OCI-LY3 (cell line): ENCODE data around the gene CACNA2D2.

Source experiments
- H2AFZ ChIP-seq: fragments of 200-600, 300-600 bp; shearing (Covaris generic); 2 replicates; pipeline ENCODE4 v1.6.0; 2014; ENCODE audit warnings: antibody characterized with exemption, low read depth, low read length
- H3K27ac ChIP-seq: fragments of 200-600, 300-600 bp; sonication (generic); 2 replicates; pipeline ENCODE4 v1.5.1; 2014; ENCODE audit warnings: mild to moderate bottlenecking, low read length, moderate library complexity, mixed read lengths
- H3K27me3 ChIP-seq: fragments of 200-600, 300-600 bp; sonication (generic); 2 replicates; pipeline ENCODE4 v1.6.1; 2014; ENCODE audit warnings: low read depth, low read length, mixed read lengths
- H3K36me3 ChIP-seq: fragments of 200-600, 300-600 bp; sonication (generic); replicated peaks from 2 replicates; pipeline ENCODE3; 2014; ENCODE audit warnings: low read depth, low read length, mixed read lengths
- H3K4me1 ChIP-seq: fragments of 300-600, 200-600 bp; sonication (generic); 2 replicates; pipeline ENCODE4 v1.6.1; 2014; ENCODE audit warnings: low read length, mixed read lengths
- H3K4me2 ChIP-seq: fragments of 200-600, 300-600 bp; sonication (generic); 2 replicates; pipeline ENCODE4 v1.6.1; 2014; ENCODE audit warnings: low read length, mixed read lengths
- H3K4me3 ChIP-seq: fragments of 300-600, 200-600 bp; sonication (generic); 2 replicates; pipeline ENCODE4 v1.5.1; 2014; ENCODE audit warnings: antibody characterized with exemption, mild to moderate bottlenecking, low read length, moderate library complexity
- H3K79me2 ChIP-seq: fragments of 300-600, 200-600 bp; shearing (Covaris generic); 2 replicates; pipeline ENCODE4 v1.6.1; 2014; ENCODE audit warnings: mild to moderate bottlenecking, low read length, mixed read lengths
- H3K9ac ChIP-seq: fragments of 300-600, 200-600 bp; shearing (Covaris generic); 2 replicates; pipeline ENCODE4 v1.6.0; 2014; ENCODE audit warnings: mild to moderate bottlenecking, low read length, moderate library complexity
- H3K9me3 ChIP-seq: fragments of 200-600, 300-600 bp; shearing (Covaris generic); 2 replicates; pipeline ENCODE4 v1.6.1; 2014; ENCODE audit warnings: low read length, mixed read lengths; ENCODE audit not compliant: insufficient read depth
- H4K20me1 ChIP-seq: fragments of 200-600, 300-600 bp; sonication (generic); 2 replicates; pipeline ENCODE4 v1.6.1; 2016; ENCODE audit warnings: low read length, mixed read lengths; ENCODE audit not compliant: insufficient read depth
- EZH2phosphoT487 ChIP-seq: fragments of 200-600 bp; shearing (Covaris generic); IDR thresholded peaks from 2 replicates; pipeline ENCODE4 v1.6.1; 2018; ENCODE audit warnings: antibody characterized with exemption, mixed run types, low read depth
- TF ChIP-seq, protein P1 (sequence below): fragments of 200-600, 300-600 bp; sonication (generic); IDR thresholded peaks from 2 replicates; pipeline ENCODE4 v1.5.1; 2014; ENCODE audit warnings: antibody characterized with exemption, low read length, low read depth

Gene CACNA2D2

DNA sequence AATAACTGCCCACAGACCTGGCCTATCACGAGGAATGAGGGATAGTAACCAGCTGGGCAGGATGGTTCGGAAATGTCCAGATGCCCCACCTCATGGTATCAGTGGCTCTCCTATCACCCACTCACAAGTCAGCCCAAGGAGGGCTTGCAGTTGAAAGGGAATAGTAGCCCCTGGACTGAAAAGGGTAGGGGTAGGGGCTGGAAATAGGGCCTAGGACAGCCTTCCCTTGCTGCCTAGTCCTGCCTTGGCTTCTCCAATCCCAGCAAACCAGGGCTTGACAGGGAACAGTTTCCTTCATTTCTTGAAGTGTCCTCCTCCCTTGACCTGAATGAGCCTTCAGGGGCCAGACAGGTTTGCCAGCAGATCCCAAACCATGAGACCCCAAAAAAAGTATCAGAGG lies 1.2 kb upstream of the CACNA2D2 start:
- H3K9me3 ChIP-seq, result no peaks in the 10 kb centered on the region
- no peak overlapping the region for H3K27ac ChIP-seq
- peaks cover 55% of the 10 kb centered on the region for H3K27me3 ChIP-seq
- no peaks in the 10 kb centered on the region for H3K36me3 ChIP-seq
- H4K20me1 ChIP-seq, result no peaks in the 10 kb centered on the region
- no peak overlapping the region for H3K9ac ChIP-seq
- H3K4me2 ChIP-seq, result no peak overlapping the region
- no peak overlapping the region for H3K4me3 ChIP-seq
- no peak overlapping the region for H2AFZ ChIP-seq
- peaks cover 4% of the 10 kb centered on the region; the same call in 1 of the 2 replicates for H3K4me1 ChIP-seq
- H3K79me2 ChIP-seq, result no peaks in the 10 kb centered on the region
- TF ChIP-seq EZH2phosphoT487, result no peak
- TF ChIP-seq, protein P1, sequence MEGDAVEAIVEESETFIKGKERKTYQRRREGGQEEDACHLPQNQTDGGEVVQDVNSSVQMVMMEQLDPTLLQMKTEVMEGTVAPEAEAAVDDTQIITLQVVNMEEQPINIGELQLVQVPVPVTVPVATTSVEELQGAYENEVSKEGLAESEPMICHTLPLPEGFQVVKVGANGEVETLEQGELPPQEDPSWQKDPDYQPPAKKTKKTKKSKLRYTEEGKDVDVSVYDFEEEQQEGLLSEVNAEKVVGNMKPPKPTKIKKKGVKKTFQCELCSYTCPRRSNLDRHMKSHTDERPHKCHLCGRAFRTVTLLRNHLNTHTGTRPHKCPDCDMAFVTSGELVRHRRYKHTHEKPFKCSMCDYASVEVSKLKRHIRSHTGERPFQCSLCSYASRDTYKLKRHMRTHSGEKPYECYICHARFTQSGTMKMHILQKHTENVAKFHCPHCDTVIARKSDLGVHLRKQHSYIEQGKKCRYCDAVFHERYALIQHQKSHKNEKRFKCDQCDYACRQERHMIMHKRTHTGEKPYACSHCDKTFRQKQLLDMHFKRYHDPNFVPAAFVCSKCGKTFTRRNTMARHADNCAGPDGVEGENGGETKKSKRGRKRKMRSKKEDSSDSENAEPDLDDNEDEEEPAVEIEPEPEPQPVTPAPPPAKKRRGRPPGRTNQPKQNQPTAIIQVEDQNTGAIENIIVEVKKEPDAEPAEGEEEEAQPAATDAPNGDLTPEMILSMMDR, result no peak

DNA sequence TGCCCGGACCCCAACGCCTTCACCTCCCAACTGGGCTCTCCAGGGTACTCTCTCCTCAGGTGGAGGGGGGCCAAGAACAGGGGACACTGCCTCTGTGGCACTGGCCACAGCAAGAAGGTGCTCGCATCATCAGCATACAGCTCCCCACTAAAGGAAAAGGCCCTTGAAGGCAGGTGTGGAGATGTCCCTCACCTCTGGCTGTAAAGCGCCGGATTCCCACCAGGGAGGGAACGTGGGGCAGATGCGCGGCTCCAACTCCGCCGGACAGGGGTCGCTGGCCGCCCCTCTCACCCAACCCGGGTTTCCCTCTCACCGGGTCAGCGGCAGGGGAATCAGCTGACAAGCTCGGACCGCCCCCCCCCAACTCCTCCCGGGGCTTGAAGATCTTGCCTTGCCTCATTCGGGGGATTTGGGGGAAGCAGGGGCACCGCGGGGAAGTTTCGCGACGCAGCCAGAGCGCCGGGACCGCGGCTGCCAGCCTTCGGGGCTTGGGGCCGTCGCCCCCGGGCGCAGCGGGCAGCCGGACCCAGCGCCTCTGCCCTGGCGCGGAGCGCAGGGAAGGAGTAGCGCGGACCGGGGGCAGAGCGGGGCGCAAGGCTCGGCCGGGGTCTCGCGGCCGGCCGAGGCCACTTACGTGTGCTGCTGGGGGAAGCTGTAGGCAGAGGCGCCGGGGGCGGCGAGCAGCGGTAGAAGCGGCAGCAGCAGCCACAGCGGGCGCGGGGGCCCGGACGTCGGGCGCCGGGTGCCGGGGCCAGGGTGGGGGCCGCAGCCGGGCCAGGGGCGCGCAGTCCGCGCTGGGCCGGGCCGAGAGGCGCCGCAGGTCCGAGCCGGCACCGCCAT lies 630 bp downstream of the CACNA2D2 start:
- H4K20me1 ChIP-seq, result no peaks in the 10 kb centered on the region; the same call in 1 of the 2 replicates
- H3K27ac ChIP-seq, result no peak overlapping the region

DNA sequence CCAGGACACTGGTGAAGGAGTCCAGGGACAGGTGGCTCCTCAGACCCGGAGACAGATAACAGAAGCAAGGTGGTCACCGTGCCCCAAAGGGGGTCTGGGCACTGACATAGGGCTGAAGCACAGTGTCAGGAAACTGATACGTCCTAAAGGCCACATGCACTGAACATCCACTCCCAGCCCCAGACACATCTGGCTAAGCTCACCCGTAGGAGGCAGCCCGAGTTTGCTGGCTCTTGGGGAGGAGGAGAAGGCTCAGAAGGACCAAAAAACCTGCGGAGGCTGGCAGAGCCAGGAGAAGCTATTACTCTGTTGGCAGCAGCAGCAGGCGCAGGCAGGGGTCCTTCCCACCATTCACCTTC lies 1.2 kb downstream of the CACNA2D2 start:
- Histone ChIP-seq H3K4me2 (peak overlapping the region; percentile 86), H4K20me1 (no peaks in the 10 kb centered on the region; the same call in 1 of the 2 replicates), H3K4me3 (peak overlapping the region; percentile 76), H3K4me1 (peaks cover 4% of the 10 kb centered on the region; the same call in 1 of the 2 replicates), H2AFZ (no peak overlapping the region), H3K9ac (no peak overlapping the region), H3K36me3 (no peaks in the 10 kb centered on the region), H3K9me3 (no peaks in the 10 kb centered on the region), H3K27me3 (peaks cover 50% of the 10 kb centered on the region), H3K79me2 (no peaks in the 10 kb centered on the region), H3K27ac (no peak overlapping the region)
- TF ChIP-seq, protein P1, result no peak
- no peak for TF ChIP-seq EZH2phosphoT487

More for the DNA sequence above, 630 bp downstream of the CACNA2D2 start:
- Histone ChIP-seq H3K9ac (peak overlapping the region; percentile 36; the same call in 1 of the 2 replicates), H3K9me3 (no peaks in the 10 kb centered on the region), H2AFZ (no peak overlapping the region), H3K4me3 (peak overlapping the region; percentile 76), H3K27me3 (peaks cover 50% of the 10 kb centered on the region), H3K4me2 (peak overlapping the region; percentile 86), H3K4me1 (peaks cover 4% of the 10 kb centered on the region; the same call in 1 of the 2 replicates), H3K36me3 (no peaks in the 10 kb centered on the region), H3K79me2 (no peaks in the 10 kb centered on the region)
- TF ChIP-seq, protein P1, result no peak
- no peak for TF ChIP-seq EZH2phosphoT487

DNA sequence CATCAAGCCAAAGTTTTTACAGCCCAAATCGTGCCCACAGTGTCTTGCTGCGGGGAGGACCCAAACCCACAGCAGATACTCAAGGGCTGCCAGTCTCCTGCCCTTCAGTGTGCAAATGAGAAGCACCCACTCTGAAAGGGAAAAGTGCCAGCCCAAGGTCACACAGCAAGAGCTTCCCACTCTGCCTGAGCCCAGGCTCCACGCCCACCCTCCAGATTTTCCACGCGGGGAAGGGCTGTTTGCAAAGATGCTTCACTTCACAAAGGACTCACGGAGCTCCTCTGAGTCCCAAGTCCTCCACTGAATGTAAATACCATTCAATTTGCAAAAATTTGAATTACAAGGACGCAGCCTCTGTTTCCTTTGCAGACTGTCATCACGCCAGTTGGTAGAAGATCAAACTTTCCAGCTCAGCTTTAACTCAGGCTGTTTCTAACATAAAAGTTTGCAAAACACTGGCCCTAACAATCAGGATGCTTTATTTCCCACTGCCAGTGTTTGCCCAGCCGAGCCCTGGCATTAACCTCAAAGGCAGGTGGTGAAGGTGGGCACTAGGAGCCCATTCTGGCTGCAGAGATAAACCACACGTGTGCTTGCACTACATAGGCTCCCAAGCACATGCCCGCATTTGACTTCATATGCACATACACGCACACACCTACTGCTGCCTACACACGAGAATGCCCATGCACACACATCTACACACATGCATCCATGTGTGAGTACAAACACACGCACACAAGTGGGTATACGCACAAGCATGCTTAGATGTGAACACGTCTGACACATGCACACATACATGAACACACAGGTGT lies 7.6 kb downstream of the CACNA2D2 start:
- no peaks in the 10 kb centered on the region for H3K9me3 ChIP-seq
- TF ChIP-seq, protein P1, result no peak
- no peak for TF ChIP-seq EZH2phosphoT487
- no peak overlapping the region for H3K4me2 ChIP-seq
- no peak overlapping the region for H2AFZ ChIP-seq
- no peaks in the 10 kb centered on the region; the same call in 1 of the 2 replicates for H4K20me1 ChIP-seq
- H3K4me3 ChIP-seq, result no peak overlapping the region
- H3K4me1 ChIP-seq, result peaks cover 7% of the 10 kb centered on the region
- H3K27ac ChIP-seq, result no peak overlapping the region
- peaks cover 20% of the 10 kb centered on the region for H3K27me3 ChIP-seq
- H3K36me3 ChIP-seq, result no peaks in the 10 kb centered on the region
- H3K9ac ChIP-seq, result no peak overlapping the region
- no peaks in the 10 kb centered on the region for H3K79me2 ChIP-seq
